Measurements from ENCODE around the gene SLF2.
"Not testable (repeated sequence)": the region's sequence is repeated elsewhere in the genome, so short reads cannot be mapped to it uniquely, and the experiment has no call there.

The SLF2 gene

GRCh38 chr10:100882252-100882651, 30.5 kb upstream of the SLF2 start:
- Histone ChIP-seq H3K27me3 (replicated peaks; ENCODE audit: control insufficient read depth, insufficient read depth, low read length) (no peaks in the 10 kb centered on the region; the same call in none of the 2 replicates), H3K4me3 (replicated peaks; ENCODE audit: low read depth, low read length) (no peak overlapping the region), H3K36me3 (ENCODE audit: control insufficient read depth, insufficient read depth, low read length) (no peaks in the 10 kb centered on the region)
- DNase-seq (ENCODE audit: extremely low read depth, insufficient read length) = no peak
- no peak for TF ChIP-seq CTCF (IDR thresholded peaks at IDR 0.05; ENCODE audit: insufficient read depth, low read length, poor library complexity, severe bottlenecking)

GRCh38 chr10:100882671-100883311, 30.0 kb upstream of the SLF2 start:
- Histone ChIP-seq H3K36me3 (ENCODE audit: control insufficient read depth, insufficient read depth, low read length) (no peaks in the 10 kb centered on the region), H3K4me3 (replicated peaks; ENCODE audit: low read depth, low read length) (no peak overlapping the region), H3K27me3 (replicated peaks; ENCODE audit: control insufficient read depth, insufficient read depth, low read length) (no peaks in the 10 kb centered on the region; the same call in 1 of the 2 replicates)
- no peak for DNase-seq (ENCODE audit: extremely low read depth, insufficient read length)
- no peak for TF ChIP-seq CTCF (IDR thresholded peaks at IDR 0.05; ENCODE audit: insufficient read depth, low read length, poor library complexity, severe bottlenecking)

GRCh38 chr10:100883312-100883821, 29.4 kb upstream of the SLF2 start:
- no peaks in the 10 kb centered on the region; the same call in 1 of the 2 replicates for H3K27me3 ChIP-seq (replicated peaks; ENCODE audit: control insufficient read depth, insufficient read depth, low read length)
- TF ChIP-seq CTCF (IDR thresholded peaks at IDR 0.05; ENCODE audit: insufficient read depth, low read length, poor library complexity, severe bottlenecking) = no peak
- H3K4me3 ChIP-seq (replicated peaks; ENCODE audit: low read depth, low read length) = no peak overlapping the region
- no peak for DNase-seq (ENCODE audit: extremely low read depth, insufficient read length)
- no peaks in the 10 kb centered on the region for H3K36me3 ChIP-seq (ENCODE audit: control insufficient read depth, insufficient read depth, low read length)

GRCh38 chr10:100885611-100886010, 27.2 kb upstream of the SLF2 start:
- H3K36me3 ChIP-seq (ENCODE audit: control insufficient read depth, insufficient read depth, low read length); H3K4me3 ChIP-seq (replicated peaks; ENCODE audit: low read depth, low read length); DNase-seq (ENCODE audit: extremely low read depth, insufficient read length); H3K27me3 ChIP-seq (replicated peaks; ENCODE audit: control insufficient read depth, insufficient read depth, low read length): not testable (repeated sequence)

- Histone ChIP-seq H3K27me3 (replicated peaks; ENCODE audit: control insufficient read depth, insufficient read depth, low read length) (no peaks in the 10 kb centered on the region), H3K36me3 (ENCODE audit: control insufficient read depth, insufficient read depth, low read length) (no peaks in the 10 kb centered on the region), H3K4me3 (replicated peaks; ENCODE audit: low read depth, low read length) (no peak overlapping the region)
- DNase-seq (ENCODE audit: extremely low read depth, insufficient read length) = no peak
- TF ChIP-seq CTCF (IDR thresholded peaks at IDR 0.05; ENCODE audit: insufficient read depth, low read length, poor library complexity, severe bottlenecking) = no peak
Measured at GRCh38 chr10:100886091-100886490, 26.7 kb upstream of the SLF2 start.

GRCh38 chr10:100886521-100886920, 26.2 kb upstream of the SLF2 start:
- no peaks in the 10 kb centered on the region for H3K27me3 ChIP-seq (replicated peaks; ENCODE audit: control insufficient read depth, insufficient read depth, low read length)
- no peak for TF ChIP-seq CTCF (IDR thresholded peaks at IDR 0.05; ENCODE audit: insufficient read depth, low read length, poor library complexity, severe bottlenecking)
- H3K36me3 ChIP-seq (ENCODE audit: control insufficient read depth, insufficient read depth, low read length) = no peaks in the 10 kb centered on the region
- no peak overlapping the region for H3K4me3 ChIP-seq (replicated peaks; ENCODE audit: low read depth, low read length)
- no peak for DNase-seq (ENCODE audit: extremely low read depth, insufficient read length)

Measured in GM06990 (cell line).